Stimulated activated naive CD4-positive, alpha-beta T cell treated with Interleukin-2 at 50 U/mL for 16 hours (primary cell): Measurements from ENCODE around the gene ZBTB7B.

Experiments used
- DNase-seq: peaks from one replicate; lab custom pipeline; 2025; lab: John Stamatoyannopoulos, UW

The ZBTB7B gene

GRCh38 chr1:155017041-155017945, 14.7 kb downstream of the ZBTB7B start:
- peak; percentile 94 for DNase-seq

GRCh38 chr1:155017946-155018316, 15.3 kb downstream of the ZBTB7B start:
- no peak for DNase-seq

GRCh38 chr1:155018617-155019348, 16.2 kb downstream of the ZBTB7B start:
- DNase-seq: no peak

GRCh38 chr1:155019377-155020245, 17.0 kb downstream of the ZBTB7B start:
- DNase-seq: no peak

GRCh38 chr1:155022136-155022926, 19.7 kb downstream of the ZBTB7B start:
- DNase-seq: no peak

- DNase-seq: no peak
These were observed 20.3 kb downstream of the ZBTB7B start for GRCh38 chr1:155022927-155023236.

GRCh38 chr1:155023627-155024026, 21.0 kb downstream of the ZBTB7B start:
- DNase-seq: no peak

- no peak for DNase-seq
These were observed 21.7 kb downstream of the ZBTB7B start for GRCh38 chr1:155024315-155024714.

GRCh38 chr1:155026154-155026553, 23.6 kb downstream of the ZBTB7B start:
- no peak for DNase-seq

- DNase-seq: no peak
These were observed 24.0 kb downstream of the ZBTB7B start for GRCh38 chr1:155026588-155026987.

- DNase-seq: no peak
These were observed 27.1 kb downstream of the ZBTB7B start for GRCh38 chr1:155029513-155030242.

- DNase-seq: no peak
These were observed 27.7 kb downstream of the ZBTB7B start for GRCh38 chr1:155030243-155030795.

- DNase-seq: no peak
These were observed 28.3 kb downstream of the ZBTB7B start for GRCh38 chr1:155030899-155031298.

GRCh38 chr1:155032886-155033285, 30.3 kb downstream of the ZBTB7B start:
- no peak for DNase-seq

- no peak for DNase-seq
These were observed 30.9 kb downstream of the ZBTB7B start, which contains the start of the genes DCST1 and DCST2 for GRCh38 chr1:155033524-155033923. DCST1 (plus strand) TSS chr1:155033824; CDS start chr1:155034037, 213 bp downstream. DCST2 (minus strand) TSS chr1:155033781; CDS start chr1:155033701, 80 bp downstream.

- no peak for DNase-seq
These were observed 32.0 kb downstream of the ZBTB7B start for GRCh38 chr1:155034318-155035208.

- DNase-seq: no peak
These were observed 33.3 kb downstream of the ZBTB7B start for GRCh38 chr1:155035936-155036335.

GRCh38 chr1:155037043-155037442, 34.4 kb downstream of the ZBTB7B start:
- DNase-seq: no peak

GRCh38 chr1:155037851-155038441, 35.3 kb downstream of the ZBTB7B start:
- DNase-seq: no peak
